ENCODE measurements around the gene ARMH2. TPM values are rescaled to one million over a fixed set of nuclear protein-coding genes. Genes with fewer than 3 reads are reported as not detected.

The ARMH2 gene
- polyA plus RNA-seq, 1 donor from 2014 or later, result 0.73 TPM

DNA sequence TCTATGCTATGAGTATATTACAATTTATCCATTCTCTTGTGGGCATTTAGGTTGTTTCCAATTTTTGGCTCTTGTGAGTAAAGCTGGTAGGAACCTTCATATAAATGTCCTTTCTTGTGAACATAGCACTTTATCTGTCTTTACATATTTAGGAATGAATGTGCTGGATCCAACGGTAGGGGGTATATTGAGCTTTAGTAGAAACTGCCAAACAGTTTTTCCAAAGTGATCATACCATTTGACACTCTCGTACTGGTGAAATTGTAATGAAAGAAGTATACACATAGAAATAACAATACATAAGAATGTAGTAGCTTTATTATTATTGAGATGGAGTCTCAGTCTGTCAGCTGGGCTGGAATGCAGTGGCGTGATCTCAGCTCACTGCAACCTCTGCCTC, 30.9 kb upstream of the ARMH2 start:
- TF ChIP-seq MXI1 (conservative IDR thresholded peaks at IDR 0.05; ENCODE audit: poor library complexity, severe bottlenecking), result no peak
- no peak for TF ChIP-seq EZH2 (IDR thresholded peaks at IDR 0.05; ENCODE audit: borderline replicate concordance, insufficient read depth, low read length, poor library complexity, severe bottlenecking)
- TF ChIP-seq TAF1 (IDR thresholded peaks at IDR 0.05; ENCODE audit: low read depth), result no peak
- no peak for TF ChIP-seq RAD21 (conservative IDR thresholded peaks at IDR 0.05)
- TF ChIP-seq POLR2AphosphoS5 (IDR thresholded peaks at IDR 0.05), result no peak
- TF ChIP-seq SMC3 (conservative IDR thresholded peaks at IDR 0.05; ENCODE audit: poor library complexity), result no peak
- TF ChIP-seq EP300 (conservative IDR thresholded peaks at IDR 0.05; ENCODE audit: poor library complexity, severe bottlenecking), result no peak
- TF ChIP-seq, protein P1, sequence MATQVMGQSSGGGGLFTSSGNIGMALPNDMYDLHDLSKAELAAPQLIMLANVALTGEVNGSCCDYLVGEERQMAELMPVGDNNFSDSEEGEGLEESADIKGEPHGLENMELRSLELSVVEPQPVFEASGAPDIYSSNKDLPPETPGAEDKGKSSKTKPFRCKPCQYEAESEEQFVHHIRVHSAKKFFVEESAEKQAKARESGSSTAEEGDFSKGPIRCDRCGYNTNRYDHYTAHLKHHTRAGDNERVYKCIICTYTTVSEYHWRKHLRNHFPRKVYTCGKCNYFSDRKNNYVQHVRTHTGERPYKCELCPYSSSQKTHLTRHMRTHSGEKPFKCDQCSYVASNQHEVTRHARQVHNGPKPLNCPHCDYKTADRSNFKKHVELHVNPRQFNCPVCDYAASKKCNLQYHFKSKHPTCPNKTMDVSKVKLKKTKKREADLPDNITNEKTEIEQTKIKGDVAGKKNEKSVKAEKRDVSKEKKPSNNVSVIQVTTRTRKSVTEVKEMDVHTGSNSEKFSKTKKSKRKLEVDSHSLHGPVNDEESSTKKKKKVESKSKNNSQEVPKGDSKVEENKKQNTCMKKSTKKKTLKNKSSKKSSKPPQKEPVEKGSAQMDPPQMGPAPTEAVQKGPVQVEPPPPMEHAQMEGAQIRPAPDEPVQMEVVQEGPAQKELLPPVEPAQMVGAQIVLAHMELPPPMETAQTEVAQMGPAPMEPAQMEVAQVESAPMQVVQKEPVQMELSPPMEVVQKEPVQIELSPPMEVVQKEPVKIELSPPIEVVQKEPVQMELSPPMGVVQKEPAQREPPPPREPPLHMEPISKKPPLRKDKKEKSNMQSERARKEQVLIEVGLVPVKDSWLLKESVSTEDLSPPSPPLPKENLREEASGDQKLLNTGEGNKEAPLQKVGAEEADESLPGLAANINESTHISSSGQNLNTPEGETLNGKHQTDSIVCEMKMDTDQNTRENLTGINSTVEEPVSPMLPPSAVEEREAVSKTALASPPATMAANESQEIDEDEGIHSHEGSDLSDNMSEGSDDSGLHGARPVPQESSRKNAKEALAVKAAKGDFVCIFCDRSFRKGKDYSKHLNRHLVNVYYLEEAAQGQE (IDR thresholded peaks at IDR 0.05; ENCODE audit: borderline replicate concordance), result no peak
- TF ChIP-seq, protein P2, sequence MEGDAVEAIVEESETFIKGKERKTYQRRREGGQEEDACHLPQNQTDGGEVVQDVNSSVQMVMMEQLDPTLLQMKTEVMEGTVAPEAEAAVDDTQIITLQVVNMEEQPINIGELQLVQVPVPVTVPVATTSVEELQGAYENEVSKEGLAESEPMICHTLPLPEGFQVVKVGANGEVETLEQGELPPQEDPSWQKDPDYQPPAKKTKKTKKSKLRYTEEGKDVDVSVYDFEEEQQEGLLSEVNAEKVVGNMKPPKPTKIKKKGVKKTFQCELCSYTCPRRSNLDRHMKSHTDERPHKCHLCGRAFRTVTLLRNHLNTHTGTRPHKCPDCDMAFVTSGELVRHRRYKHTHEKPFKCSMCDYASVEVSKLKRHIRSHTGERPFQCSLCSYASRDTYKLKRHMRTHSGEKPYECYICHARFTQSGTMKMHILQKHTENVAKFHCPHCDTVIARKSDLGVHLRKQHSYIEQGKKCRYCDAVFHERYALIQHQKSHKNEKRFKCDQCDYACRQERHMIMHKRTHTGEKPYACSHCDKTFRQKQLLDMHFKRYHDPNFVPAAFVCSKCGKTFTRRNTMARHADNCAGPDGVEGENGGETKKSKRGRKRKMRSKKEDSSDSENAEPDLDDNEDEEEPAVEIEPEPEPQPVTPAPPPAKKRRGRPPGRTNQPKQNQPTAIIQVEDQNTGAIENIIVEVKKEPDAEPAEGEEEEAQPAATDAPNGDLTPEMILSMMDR (IDR thresholded peaks at IDR 0.05; ENCODE audit: poor library complexity, severe bottlenecking), result no peak
- Histone ChIP-seq H3K36me3 (ENCODE audit: insufficient read depth, low read length) (peaks cover 24% of the 10 kb centered on the region), H3K27me3 (ENCODE audit: insufficient read depth, low read depth, low read length) (no peaks in the 10 kb centered on the region), H3K9ac (ENCODE audit: low read length) (no peak overlapping the region), H3K79me2 (replicated peaks; ENCODE audit: insufficient read depth, low read length) (no peaks in the 10 kb centered on the region), H4K20me1 (ENCODE audit: insufficient read depth) (no peaks in the 10 kb centered on the region), H3K9me3 (ENCODE audit: low read length) (no peaks in the 10 kb centered on the region), H3K4me3 (ENCODE audit: low read length) (no peak overlapping the region), H3K4me2 (ENCODE audit: low read length) (no peak overlapping the region), H3K9me2 (ENCODE audit: insufficient read depth, low read length) (no peaks in the 10 kb centered on the region), H2AFZ (ENCODE audit: low read depth, low read length) (no peak overlapping the region), H3F3A (ENCODE audit: insufficient read depth, low read length, poor library complexity, severe bottlenecking) (no peaks in the 10 kb centered on the region), H3K27ac (ENCODE audit: low read length) (no peak overlapping the region)

DNA sequence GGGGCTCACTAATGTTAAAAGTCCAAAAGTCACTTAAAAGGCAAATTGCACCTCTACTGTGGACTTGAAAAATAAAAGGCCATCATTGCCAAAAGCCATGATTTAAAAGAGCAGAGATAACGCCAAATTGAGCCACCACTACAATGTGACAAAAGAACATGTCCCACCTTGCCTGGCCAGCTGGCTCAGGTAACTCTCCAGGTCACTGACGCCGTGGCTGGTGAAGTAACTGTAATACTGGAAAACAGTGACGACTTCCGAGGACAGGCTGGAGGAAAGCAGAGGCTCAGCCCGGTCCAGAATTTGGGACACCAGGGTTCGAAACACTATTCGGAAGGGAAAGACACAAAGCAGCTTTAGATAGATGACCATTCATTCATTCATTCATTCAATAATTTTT, 29.3 kb upstream of the ARMH2 start:
- no peak overlapping the region for H3K4me2 ChIP-seq (ENCODE audit: low read length)
- H2AFZ ChIP-seq (ENCODE audit: low read depth, low read length), result no peak overlapping the region
- H3K36me3 ChIP-seq (ENCODE audit: insufficient read depth, low read length), result peaks cover 29% of the 10 kb centered on the region
- TF ChIP-seq, protein P1 (IDR thresholded peaks at IDR 0.05; ENCODE audit: borderline replicate concordance), result no peak
- TF ChIP-seq EZH2 (IDR thresholded peaks at IDR 0.05; ENCODE audit: borderline replicate concordance, insufficient read depth, low read length, poor library complexity, severe bottlenecking) (no peak), RAD21 (conservative IDR thresholded peaks at IDR 0.05) (no peak), SMC3 (conservative IDR thresholded peaks at IDR 0.05; ENCODE audit: poor library complexity) (no peak), TAF1 (IDR thresholded peaks at IDR 0.05; ENCODE audit: low read depth) (no peak), EP300 (conservative IDR thresholded peaks at IDR 0.05; ENCODE audit: poor library complexity, severe bottlenecking) (no peak), POLR2AphosphoS5 (IDR thresholded peaks at IDR 0.05) (no peak), MXI1 (conservative IDR thresholded peaks at IDR 0.05; ENCODE audit: poor library complexity, severe bottlenecking) (no peak)
- TF ChIP-seq, protein P2 (IDR thresholded peaks at IDR 0.05; ENCODE audit: poor library complexity, severe bottlenecking), result no peak
- no peak overlapping the region for H3K9ac ChIP-seq (ENCODE audit: low read length)
- no peaks in the 10 kb centered on the region for H4K20me1 ChIP-seq (ENCODE audit: insufficient read depth)
- H3F3A ChIP-seq (ENCODE audit: insufficient read depth, low read length, poor library complexity, severe bottlenecking), result no peaks in the 10 kb centered on the region
- no peak overlapping the region for H3K27ac ChIP-seq (ENCODE audit: low read length)
- no peaks in the 10 kb centered on the region for H3K27me3 ChIP-seq (ENCODE audit: insufficient read depth, low read depth, low read length)
- no peaks in the 10 kb centered on the region for H3K9me2 ChIP-seq (ENCODE audit: insufficient read depth, low read length)
- no peak overlapping the region for H3K4me3 ChIP-seq (ENCODE audit: low read length)
- H3K9me3 ChIP-seq (ENCODE audit: low read length), result no peaks in the 10 kb centered on the region
- H3K79me2 ChIP-seq (replicated peaks; ENCODE audit: insufficient read depth, low read length), result no peaks in the 10 kb centered on the region

Data from neural cell (in vitro differentiated cells).